Nucleus accumbens (tissue), 56 donors: ENCODE data around the gene CHKB.
A peak's percentile ranks its signal among the peaks of the same experiment; 100 is the strongest.

Experiments
- DNase-seq, 56 donors: peaks; one replicate each; lab custom pipeline; 2025; lab: John Stamatoyannopoulos, UW

Gene CHKB

DNA sequence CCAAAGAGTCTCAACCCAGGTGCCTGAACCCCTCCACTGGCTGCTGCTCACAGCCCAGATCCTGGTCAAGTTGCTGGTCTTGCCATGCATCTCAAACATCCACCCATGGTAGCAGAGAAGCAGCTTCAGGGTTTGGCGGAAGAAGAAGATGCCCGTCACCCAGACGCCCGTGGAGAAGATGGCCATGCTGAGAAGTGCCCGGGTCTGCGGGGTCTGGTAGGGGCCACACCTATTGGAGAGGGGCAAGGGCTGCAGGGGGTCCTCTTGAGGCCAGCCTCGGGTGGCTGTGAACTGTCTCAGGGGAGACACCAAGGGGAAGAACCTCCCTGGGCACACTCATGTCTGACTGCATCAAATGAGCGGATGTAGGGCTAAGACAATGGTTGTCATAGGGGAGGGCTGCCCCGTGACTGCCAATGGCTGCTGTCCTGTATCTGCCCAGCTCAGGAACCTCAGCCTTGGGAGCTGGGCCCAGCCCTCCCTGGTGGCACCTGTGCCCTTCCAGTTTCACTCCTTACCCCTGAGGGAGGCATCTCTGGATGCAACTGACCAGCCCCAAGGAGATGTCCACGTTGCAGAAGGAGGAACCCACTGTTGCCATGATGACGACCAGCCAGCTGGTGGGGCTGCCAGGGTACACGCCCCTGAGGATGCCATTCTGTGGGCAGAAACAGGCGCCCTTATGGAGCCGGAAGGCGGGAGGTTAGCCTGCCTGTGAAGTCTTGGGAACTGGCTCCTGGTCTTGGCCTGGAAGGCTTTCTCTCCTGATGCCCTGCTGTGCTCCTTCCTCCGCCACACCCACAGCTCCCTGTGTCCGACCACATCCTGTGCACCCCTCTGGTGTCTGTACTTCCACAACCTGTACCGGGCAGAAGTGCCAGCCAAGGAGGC is 5.6 kb downstream of the CHKB start:
- no peak for DNase-seq

GRCh38 chr22:50576070-50576469 is 6.6 kb downstream of the CHKB start:
- DNase-seq, result no peak

DNA sequence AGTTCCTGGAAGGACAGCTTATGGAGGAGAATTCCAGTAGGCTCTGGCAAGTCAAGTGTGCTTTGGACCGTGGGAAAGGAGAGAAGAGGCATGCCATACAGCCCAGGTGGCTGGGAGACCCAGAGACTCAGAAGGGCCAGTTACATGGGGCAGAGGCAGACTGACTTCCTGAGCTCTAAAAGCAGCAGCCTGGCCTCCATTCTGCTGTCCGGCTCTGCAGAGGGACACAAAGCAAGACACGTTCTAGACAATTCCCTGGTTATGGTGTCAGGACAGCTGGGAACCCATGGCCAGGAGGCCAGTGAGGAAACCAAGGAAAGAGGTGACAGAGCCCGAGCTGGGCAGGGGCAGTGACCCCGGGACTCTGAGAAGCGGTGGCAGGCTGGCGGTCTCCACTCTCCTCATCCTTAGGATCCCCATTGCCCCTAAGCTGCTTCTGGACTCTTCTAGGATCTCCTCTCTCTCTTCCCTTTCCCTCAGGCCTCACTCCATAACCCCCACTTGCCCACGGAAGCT is 7.2 kb downstream of the CHKB start:
- no peak for DNase-seq

DNA sequence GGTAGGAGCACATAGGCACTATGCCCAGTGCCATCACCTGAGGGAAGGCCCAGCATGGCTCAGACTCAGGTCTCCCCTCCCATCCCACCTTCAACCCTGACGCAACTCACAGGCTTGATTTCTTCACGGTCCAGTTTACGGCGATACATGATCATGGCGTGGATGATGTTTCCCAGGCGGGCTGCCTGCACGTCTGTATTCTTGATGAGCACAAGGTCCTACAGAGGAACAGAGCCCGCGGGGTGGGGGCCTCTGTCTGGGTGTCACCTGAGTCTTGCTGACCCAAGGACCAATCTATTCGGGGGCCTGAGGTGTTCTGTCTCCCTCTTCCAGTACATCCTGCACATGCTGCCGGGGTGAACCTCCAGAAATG is 8.3 kb downstream of the CHKB start:
- DNase-seq, result no peak

DNA sequence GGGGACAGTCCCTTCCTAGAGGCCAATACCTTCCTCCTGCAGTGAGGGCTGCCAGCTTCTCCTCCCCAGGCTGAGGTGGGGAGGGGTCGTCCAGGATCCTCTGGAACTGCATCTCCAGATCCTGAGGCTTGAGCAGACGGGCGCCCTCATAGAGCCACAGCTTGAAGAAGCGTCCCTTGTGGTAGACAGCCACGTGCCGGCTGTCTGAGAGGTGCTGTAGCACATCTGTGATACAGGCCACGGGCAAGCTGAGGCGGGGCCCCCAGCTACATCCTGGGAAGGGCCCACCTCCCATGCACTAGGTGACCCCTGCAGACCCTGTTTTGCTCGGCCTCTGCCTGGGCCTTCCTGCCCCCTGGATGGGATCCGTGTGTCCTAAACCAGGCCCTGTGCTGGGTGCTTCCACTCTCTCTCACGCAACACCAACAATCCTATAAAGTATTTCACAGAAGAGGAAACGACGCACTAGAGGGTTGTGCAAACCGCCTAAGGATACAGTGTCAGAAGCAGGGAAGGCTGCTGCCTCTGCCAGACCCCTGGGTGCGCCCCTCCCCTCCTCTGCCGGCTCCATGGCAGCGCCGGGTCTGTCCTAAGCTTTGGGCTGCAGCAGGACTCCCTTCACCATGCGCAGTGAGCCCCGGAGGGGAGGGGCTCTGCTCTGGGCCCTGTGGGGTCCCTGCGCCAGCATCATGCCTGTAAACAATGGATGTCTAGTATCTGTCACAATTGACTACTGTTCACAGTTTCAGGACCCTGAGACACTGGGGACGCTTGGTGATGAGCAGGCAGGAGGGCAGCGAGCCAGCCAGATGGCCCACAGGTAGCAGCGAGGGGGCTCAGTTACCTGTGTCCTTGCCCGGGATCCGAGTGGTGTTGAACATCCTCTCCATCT is 8.9 kb downstream of the CHKB start:
- no peak for DNase-seq

DNA sequence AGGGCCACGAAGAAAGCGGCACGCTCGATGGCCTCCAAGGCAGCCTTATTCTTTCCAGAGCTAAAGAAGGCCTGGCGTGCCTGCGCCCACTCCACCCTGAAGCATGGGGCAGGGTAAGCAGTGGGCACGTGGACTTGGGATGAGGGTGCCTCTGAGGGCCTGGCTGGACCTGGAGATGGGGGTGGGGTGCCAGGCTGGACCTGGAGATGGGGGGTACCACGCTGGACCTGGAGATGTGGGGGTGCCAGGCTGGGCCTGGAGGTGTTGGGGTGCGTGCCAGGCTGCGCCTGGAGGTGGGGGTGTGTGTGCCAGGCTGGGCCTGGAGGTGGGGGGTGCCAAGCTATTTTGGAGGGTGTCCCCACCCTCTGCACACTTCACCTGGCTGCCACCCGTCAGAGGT is 9.7 kb downstream of the CHKB start:
- no peak for DNase-seq

GRCh38 chr22:50571264-50572175 is 11.1 kb downstream of the CHKB start:
- DNase-seq, result no peak

DNA sequence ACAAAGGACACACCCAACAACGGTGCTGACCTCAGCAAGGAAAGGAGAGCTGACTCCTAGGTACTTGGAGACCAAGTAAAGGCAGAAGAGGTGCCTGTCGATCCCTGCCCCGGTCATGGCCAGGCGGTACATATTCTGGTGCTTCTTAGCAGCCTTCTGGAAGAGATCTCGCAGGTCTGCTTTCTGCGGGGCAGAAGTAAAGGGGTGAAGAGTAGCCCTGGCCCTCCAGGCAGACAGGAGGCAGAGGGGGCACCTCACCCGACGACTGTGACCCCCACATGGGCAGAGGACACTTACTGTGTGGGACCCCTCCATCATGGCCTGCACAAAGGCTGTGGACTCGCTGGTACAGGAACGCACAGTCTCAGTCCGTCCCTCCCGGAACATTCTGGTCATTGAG is 11.8 kb downstream of the CHKB start:
- no peak for DNase-seq

DNA sequence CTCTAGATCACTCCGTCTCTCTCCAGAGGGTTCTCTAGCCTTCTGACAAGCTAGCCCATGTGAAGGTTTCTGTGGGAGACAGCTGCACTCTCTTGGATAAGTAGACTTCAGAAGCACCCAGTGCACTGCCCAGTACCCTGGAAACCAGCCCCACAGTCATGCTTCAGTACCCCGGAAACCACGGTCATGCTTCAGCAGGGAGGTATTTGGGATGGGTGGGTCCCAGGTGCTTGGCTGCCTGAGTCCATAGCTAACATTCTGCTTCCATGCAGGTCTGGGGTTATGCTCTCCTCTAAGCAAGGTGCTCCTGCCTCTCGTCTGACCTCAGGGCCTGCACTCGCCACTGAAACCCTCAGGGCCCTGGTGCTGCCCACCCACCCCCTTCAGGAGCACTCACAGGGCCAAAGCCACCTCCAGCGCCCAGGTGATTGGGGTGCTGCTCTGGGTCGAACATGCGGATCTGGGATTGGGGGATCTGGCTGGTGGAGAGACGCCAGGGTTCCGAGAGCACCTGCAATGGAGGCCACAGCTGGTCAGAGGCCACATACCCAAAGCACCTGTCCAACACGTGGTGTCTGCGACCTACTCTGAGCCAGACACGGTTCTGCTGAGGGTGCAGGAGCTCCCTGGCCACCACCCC is 12.6 kb downstream of the CHKB start:
- DNase-seq, result no peak

DNA sequence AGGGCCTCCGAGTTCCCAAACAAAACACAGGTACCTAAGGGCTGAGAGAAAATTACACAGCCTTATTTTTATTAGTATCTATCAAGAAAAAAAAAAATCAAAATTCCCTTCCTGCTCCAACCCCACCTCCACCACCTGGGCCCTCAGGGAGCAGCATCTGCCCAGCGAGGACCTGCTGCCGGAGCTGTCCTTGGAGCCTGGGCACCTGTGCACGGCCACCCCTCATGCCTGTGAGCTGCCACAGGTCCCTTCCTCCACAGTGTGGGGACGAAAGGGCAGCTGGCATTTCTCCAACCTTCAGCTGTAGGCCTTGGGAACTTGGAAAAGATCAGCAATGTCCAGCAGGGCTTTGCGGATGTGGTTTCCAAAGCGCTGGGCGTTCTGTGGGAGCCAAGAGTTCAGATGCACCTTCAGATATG is 13.6 kb downstream of the CHKB start:
- DNase-seq, result no peak

- no peak for DNase-seq
These were observed 14.0 kb downstream of the CHKB start for GRCh38 chr22:50568626-50569025.

- no peak for DNase-seq
These were observed 14.9 kb downstream of the CHKB start for GRCh38 chr22:50567721-50568252.

- DNase-seq, result no peak
These were observed 18.4 kb downstream of the CHKB start for GRCh38 chr22:50564289-50564688.

DNA sequence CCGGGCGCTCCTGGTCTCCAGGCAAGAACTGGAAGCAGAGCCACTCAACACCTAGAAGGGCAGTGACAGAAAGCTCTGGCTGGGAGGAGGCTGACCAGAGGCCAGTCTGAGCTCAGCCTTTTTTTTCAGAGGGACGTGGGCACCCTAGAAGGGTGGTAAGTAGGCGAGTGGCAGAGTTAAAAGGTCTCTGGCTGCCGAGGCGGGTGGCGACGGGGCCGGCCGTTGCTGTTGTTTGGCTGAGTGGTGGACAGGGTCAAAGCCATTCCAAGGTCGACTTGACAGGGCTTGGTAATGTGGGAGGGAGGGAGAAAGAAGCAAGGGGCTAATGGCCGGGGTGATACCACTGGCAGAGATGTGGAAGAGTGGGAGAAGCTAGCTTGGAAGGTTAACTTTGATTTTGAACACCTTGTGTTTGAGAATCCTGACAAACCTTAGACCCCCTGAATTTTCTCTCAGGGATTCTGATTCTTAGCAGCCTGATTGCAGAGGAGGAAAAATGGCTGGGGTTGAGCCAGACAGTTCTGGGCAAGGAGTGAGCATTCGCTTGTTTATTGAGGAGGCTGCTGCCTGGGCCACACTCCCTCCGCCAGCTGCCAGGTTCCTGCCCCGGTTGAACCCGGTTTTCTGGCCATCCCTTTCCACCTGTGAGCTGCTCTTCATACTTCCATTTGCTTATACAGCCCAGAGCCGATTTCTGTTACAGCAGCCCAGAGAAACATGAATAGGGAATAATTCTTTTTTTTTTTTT is 19.1 kb downstream of the CHKB start:
- DNase-seq, result peak in 5 of 56 donors; percentile 8 to 30 (median 16)

GRCh38 chr22:50562523-50563412 is 19.9 kb downstream of the CHKB start, which contains the start of gene SYCE3:
Gene SYCE3 (minus strand): TSS chr22:50562919. CDS start chr22:50556405, 6,514 bp downstream.
- peak; percentile 33 to 97 (median 90) for DNase-seq

DNA sequence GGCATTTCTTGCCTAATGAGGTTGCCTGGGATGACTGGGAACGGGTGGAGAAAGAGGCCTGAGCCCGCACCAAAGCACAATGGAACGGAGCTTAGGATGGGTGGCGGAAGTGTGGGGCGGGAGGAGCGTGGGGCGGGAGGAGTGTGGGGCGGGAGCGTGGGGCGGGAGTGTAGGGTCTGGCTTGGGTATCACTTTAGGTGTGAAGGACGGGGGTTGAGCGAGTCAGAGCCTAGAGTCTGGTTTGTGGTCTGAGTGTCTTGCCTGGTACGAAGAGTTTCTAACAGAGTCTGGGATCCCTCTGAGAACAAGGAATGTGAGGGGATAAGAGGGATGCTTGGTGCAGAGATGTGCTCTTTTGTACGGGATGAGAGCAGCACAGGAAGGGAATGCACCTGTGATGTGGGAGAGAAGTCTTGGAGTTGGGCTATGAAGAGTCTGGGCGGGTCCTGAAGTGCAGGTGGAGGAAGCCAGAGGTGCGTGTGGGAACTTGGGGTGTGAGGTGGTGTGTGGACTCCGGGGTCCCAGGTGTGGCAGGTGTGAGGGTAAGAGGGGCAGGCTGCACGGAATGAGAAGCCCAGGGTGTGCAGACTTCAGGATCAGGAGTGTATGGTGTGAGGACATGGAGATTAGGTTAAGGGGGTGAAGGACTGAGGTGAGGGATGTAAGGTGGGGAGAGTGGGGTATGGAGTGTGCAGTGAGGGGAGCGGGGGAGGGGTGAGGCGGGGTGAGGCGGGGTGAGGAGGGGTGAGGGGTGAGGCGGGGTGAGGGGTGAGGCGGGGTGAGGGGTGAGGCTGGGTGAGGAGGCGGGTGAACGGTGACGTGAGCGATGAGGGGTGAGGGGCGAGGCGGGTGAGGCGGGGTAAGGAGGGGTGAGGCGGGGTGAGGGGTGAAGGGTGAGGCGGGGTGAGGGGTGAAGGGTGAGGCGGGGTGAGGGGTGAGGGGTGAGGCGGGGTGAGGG is 21.0 kb downstream of the CHKB start:
- no peak for DNase-seq
